CD4-positive, CD25-positive, alpha-beta regulatory T cell (primary cell): ENCODE data around the gene ARHGAP40. TPM values are rescaled to one million over a fixed set of nuclear protein-coding genes. Genes with fewer than 3 reads are reported as not detected.

Source experiments
- ATAC-seq, 2 donors: fragments of 150-1000 bp; cut with Tn5 transposase; one replicate each; pipeline ENCODE4 v1.10.0; 2021; ENCODE audit warnings: low read depth in 2 of 2, moderate number of reproducible peaks in 2 of 2, moderate library complexity in 1 of 2
- DNase-seq, 3 donors: peaks; one replicate each; pipeline versions ENCODE4 v3.0.0 to v3.0.0-alpha.2; 2012 to 2022; ENCODE audit warnings: mixed read lengths in 1 of 3
- H3K27ac ChIP-seq: one replicate; pipeline ENCODE4 v1.7.0; 2013; ENCODE audit warnings: mild to moderate bottlenecking, low read length; ENCODE audit not compliant: insufficient read depth, poor library complexity, severe bottlenecking
- H3K27me3 ChIP-seq: one replicate; pipeline ENCODE4 v1.7.0; 2013; ENCODE audit warnings: low read length; ENCODE audit not compliant: control insufficient read depth, insufficient read depth
- H3K36me3 ChIP-seq: one replicate; pipeline ENCODE4 v1.7.0; 2013; ENCODE audit warnings: mild to moderate bottlenecking, low read length, moderate library complexity; ENCODE audit not compliant: control insufficient read depth, insufficient read depth
- H3K4me1 ChIP-seq: 2 replicates; pipeline ENCODE4 v1.7.0; 2013; ENCODE audit warnings: mild to moderate bottlenecking, low read length; ENCODE audit not compliant: insufficient read depth, control insufficient read depth, poor library complexity, severe bottlenecking
- H3K4me3 ChIP-seq: one replicate; pipeline ENCODE4 v1.7.0; 2013; ENCODE audit warnings: low read depth, mild to moderate bottlenecking, low read length, moderate library complexity
- H3K9me3 ChIP-seq, 2 experiments: 1 replicate in 1 of 2; 2 replicates in 1 of 2; pipeline ENCODE4 v1.7.0; 2013; ENCODE audit warnings: low read length in 2 of 2, mild to moderate bottlenecking in 1 of 2, moderate library complexity in 1 of 2; ENCODE audit not compliant: control insufficient read depth in 2 of 2
- H3K27ac Mint-ChIP-seq, 3 donors: one replicate each; pipeline ENCODE4 v1.8.0; 2020 to 2022; ENCODE audit warnings: mild to moderate bottlenecking in 3 of 3, mixed read lengths in 3 of 3, moderate library complexity in 2 of 3
- H3K27me3 Mint-ChIP-seq: one replicate; pipeline ENCODE4 v1.8.0; 2022; ENCODE audit warnings: mild to moderate bottlenecking, mixed read lengths
- H3K36me3 Mint-ChIP-seq: one replicate; pipeline ENCODE4 v1.8.0; 2020; ENCODE audit warnings: mixed read lengths
- H3K4me1 Mint-ChIP-seq, 4 donors: one replicate each; pipeline ENCODE4 v1.8.0; 2020 to 2022; ENCODE audit warnings: mixed read lengths in 4 of 4, mild to moderate bottlenecking in 1 of 4
- H3K4me3 Mint-ChIP-seq, 4 donors: one replicate each; pipeline ENCODE4 v1.8.0; 2020 to 2022; ENCODE audit warnings: mild to moderate bottlenecking in 4 of 4, mixed read lengths in 4 of 4, moderate library complexity in 3 of 4
- H3K9me3 Mint-ChIP-seq, 7 donors: one replicate each; pipeline ENCODE4 v1.8.0; 2020 to 2022; ENCODE audit warnings: mixed read lengths in 7 of 7, mild to moderate bottlenecking in 3 of 7, moderate library complexity in 2 of 7
- polyA plus RNA-seq, 4 donors: library from polyadenylated mRNA; unstranded; fragments of 300-500 nt; fragmentation: Illumina TruSeq; gene quantifications; one replicate each; pipeline ENCODE4 v1.2.3, GENCODE V29; 2021
- total RNA-seq: library from RNA; stranded (reverse); gene quantifications from one replicate; pipeline ENCODE4 v1.2.3, GENCODE V29; 2022

ARHGAP40 gene
- total and polyA plus RNA-seq, 5 donors from 2014 or later = not detected

- Histone ChIP-seq H3K27me3 (no peaks in the 10 kb centered on the region), H3K4me1 (no peaks in the 10 kb centered on the region), H3K4me3 (no peak overlapping the region), H3K36me3 (no peaks in the 10 kb centered on the region), H3K9me3 (no peaks in the 10 kb centered on the region), H3K27ac (no peak overlapping the region)
- Mint-ChIP-seq H3K27ac (no peak overlapping the region), H3K27me3 (peaks cover 6% of the 10 kb centered on the region), H3K4me1 (no peaks in the 10 kb centered on the region), H3K9me3 (peaks cover 0 to 3% (median 0%) of the 10 kb centered on the region in 7 donors), H3K4me3 (no peak overlapping the region), H3K36me3 (no peaks in the 10 kb centered on the region)
- no peak for DNase-seq
- no peak for ATAC-seq
Observed at GRCh38 chr20:38698541-38698940, 96.9 kb downstream of the ARHGAP40 start.

- Mint-ChIP-seq H3K9me3 (peaks cover 0 to 2% (median 0%) of the 10 kb centered on the region in 7 donors), H3K4me1 (no peaks in the 10 kb centered on the region), H3K27ac (no peak overlapping the region), H3K4me3 (no peak overlapping the region), H3K27me3 (peaks cover 6% of the 10 kb centered on the region), H3K36me3 (no peaks in the 10 kb centered on the region)
- ATAC-seq (no peak), DNase-seq (no peak)
- Histone ChIP-seq H3K9me3 (no peaks in the 10 kb centered on the region), H3K4me1 (no peaks in the 10 kb centered on the region), H3K27ac (no peak overlapping the region), H3K27me3 (no peaks in the 10 kb centered on the region), H3K4me3 (no peak overlapping the region), H3K36me3 (no peaks in the 10 kb centered on the region)
Observed at GRCh38 chr20:38700141-38700540, 98.5 kb downstream of the ARHGAP40 start.

Other genes starting within 250 kb of the ARHGAP40 start
- 64.8 TPM for gene SNHG17, start 166.5 kb upstream of the ARHGAP40 start, total RNA-seq
- 10 to 100 TPM; 33.6 to 99.2 (median 88.1) TPM for gene SNHG17, start 166.5 kb upstream of the ARHGAP40 start, polyA plus RNA-seq
- gene RALGAPB, start 129.0 kb upstream of the ARHGAP40 start, total RNA-seq = 59.1 TPM
- 10 to 100 TPM; 10.7 to 11.4 (median 11.0) TPM for gene RALGAPB, start 129.0 kb upstream of the ARHGAP40 start, polyA plus RNA-seq
- not detected for gene ADIG, start 20.6 kb upstream of the ARHGAP40 start, total RNA-seq
- not detected for gene ADIG, start 20.6 kb upstream of the ARHGAP40 start, polyA plus RNA-seq
- gene SLC32A1, start 122.7 kb downstream of the ARHGAP40 start, total RNA-seq = not detected
- not detected for gene SLC32A1, start 122.7 kb downstream of the ARHGAP40 start, polyA plus RNA-seq
- gene ACTR5, start 146.7 kb downstream of the ARHGAP40 start, total RNA-seq = 14.5 TPM
- gene ACTR5, start 146.7 kb downstream of the ARHGAP40 start, polyA plus RNA-seq = 10 to 100 TPM in 2 of 4 donors, 1 to 10 TPM in 2; 6.1 to 12.2 (median 10.3) TPM
- 84.1 TPM for gene PPP1R16B, start 203.9 kb downstream of the ARHGAP40 start, total RNA-seq
- gene PPP1R16B, start 203.9 kb downstream of the ARHGAP40 start, polyA plus RNA-seq = 10 to 100 TPM; 16.5 to 26.8 (median 25.0) TPM